Measurements from ENCODE around the gene MTMR8.
"Not testable (repeated sequence)": the region's sequence is repeated elsewhere in the genome, so short reads cannot be mapped to it uniquely, and the experiment has no call there.

The MTMR8 gene

GRCh38 chrX:64389489-64389888, 5.8 kb downstream of the MTMR8 start:
- H3K9me3 ChIP-seq (ENCODE audit: control insufficient read depth, insufficient read depth, low read length) = peaks cover 37% of the 10 kb centered on the region
- no peaks in the 10 kb centered on the region for H3K4me1 ChIP-seq (ENCODE audit: control insufficient read depth, insufficient read depth, low read length)
- H3K9ac ChIP-seq (ENCODE audit: low read depth, low read length) = no peak overlapping the region
- no peaks in the 10 kb centered on the region for H3K27me3 ChIP-seq (ENCODE audit: control insufficient read depth, insufficient read depth, low read length)
- H3K4me3 ChIP-seq (ENCODE audit: low read depth, low read length) = no peak overlapping the region
- H3K36me3 ChIP-seq (ENCODE audit: control insufficient read depth, insufficient read depth, low read length) = no peaks in the 10 kb centered on the region
- no peak overlapping the region for H3K27ac ChIP-seq (ENCODE audit: low read depth, low read length)

DNA sequence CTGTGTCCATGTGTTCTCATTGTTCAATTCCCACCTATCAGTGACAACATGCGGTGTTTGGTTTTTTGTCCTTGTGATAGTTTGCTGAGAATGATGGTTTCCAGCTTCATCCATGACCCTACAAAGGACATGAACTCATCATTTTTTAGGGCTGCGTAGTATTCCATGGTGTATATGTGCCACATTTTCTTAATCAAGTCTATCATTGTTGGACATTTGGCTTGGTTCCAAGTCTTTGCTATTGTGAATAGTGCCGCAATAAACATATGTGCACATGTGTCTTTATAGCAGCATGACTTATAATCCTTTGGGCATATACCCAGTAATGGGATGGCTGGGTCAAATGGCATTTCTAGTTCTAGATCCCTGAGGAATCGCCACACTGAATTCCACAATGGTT, 14.5 kb downstream of the MTMR8 start:
- H3K4me3 ChIP-seq (ENCODE audit: low read depth, low read length); H3K9ac ChIP-seq (ENCODE audit: low read depth, low read length); H3K36me3 ChIP-seq (ENCODE audit: control insufficient read depth, insufficient read depth, low read length); H3K4me1 ChIP-seq (ENCODE audit: control insufficient read depth, insufficient read depth, low read length); H3K27me3 ChIP-seq (ENCODE audit: control insufficient read depth, insufficient read depth, low read length); H3K27ac ChIP-seq (ENCODE audit: low read depth, low read length): not testable (repeated sequence)
- peaks cover 73% of the 10 kb centered on the region for H3K9me3 ChIP-seq (ENCODE audit: control insufficient read depth, insufficient read depth, low read length)

DNA sequence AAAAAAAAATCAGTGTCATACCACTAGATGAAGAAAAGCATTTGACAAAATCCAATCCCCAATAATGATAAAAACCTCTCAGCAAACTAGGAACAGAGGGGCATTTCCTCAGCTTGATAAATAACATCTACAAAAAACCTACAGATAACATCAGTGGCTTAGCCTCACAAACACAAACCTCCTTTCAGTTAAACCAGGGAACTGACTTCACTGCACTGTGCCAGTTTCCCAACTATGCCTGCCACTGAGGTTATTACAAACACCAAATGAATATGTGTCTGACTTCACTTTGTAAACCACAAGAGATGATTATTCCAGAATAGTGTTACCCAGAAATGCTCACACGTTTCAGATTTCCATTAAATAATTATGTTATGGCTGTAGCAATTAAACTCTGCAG, 15.3 kb downstream of the MTMR8 start:
- no peaks in the 10 kb centered on the region for H3K27me3 ChIP-seq (ENCODE audit: control insufficient read depth, insufficient read depth, low read length)
- peaks cover 73% of the 10 kb centered on the region for H3K9me3 ChIP-seq (ENCODE audit: control insufficient read depth, insufficient read depth, low read length)
- no peaks in the 10 kb centered on the region for H3K4me1 ChIP-seq (ENCODE audit: control insufficient read depth, insufficient read depth, low read length)
- no peaks in the 10 kb centered on the region for H3K36me3 ChIP-seq (ENCODE audit: control insufficient read depth, insufficient read depth, low read length)
- no peak overlapping the region for H3K27ac ChIP-seq (ENCODE audit: low read depth, low read length)
- H3K9ac ChIP-seq (ENCODE audit: low read depth, low read length) = no peak overlapping the region
- H3K4me3 ChIP-seq (ENCODE audit: low read depth, low read length) = no peak overlapping the region

DNA sequence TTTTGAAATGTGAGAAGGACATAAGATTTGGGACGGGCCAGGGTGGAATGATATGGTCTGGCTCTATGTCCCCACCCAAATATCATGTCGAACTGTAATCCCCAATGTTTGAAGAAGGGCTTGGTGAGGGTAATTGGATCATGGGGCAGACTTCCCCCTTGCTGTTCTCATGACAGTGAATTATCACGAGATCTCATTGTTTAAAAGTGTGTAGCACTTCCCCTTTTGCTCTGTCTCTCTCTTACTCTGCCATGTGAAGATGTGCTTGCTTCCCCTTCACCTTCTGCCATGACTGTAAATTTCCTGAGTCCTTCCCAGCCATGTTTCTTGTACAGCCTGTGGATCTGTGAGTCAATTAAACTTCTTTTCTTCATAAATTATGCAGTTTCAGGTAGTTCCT, 17.5 kb downstream of the MTMR8 start:
- no peak overlapping the region for H3K9ac ChIP-seq (ENCODE audit: low read depth, low read length)
- H3K27ac ChIP-seq (ENCODE audit: low read depth, low read length) = no peak overlapping the region
- no peaks in the 10 kb centered on the region for H3K27me3 ChIP-seq (ENCODE audit: control insufficient read depth, insufficient read depth, low read length)
- H3K4me3 ChIP-seq (ENCODE audit: low read depth, low read length) = no peak overlapping the region
- H3K36me3 ChIP-seq (ENCODE audit: control insufficient read depth, insufficient read depth, low read length) = no peaks in the 10 kb centered on the region
- peaks cover 70% of the 10 kb centered on the region for H3K9me3 ChIP-seq (ENCODE audit: control insufficient read depth, insufficient read depth, low read length)
- no peaks in the 10 kb centered on the region for H3K4me1 ChIP-seq (ENCODE audit: control insufficient read depth, insufficient read depth, low read length)

DNA sequence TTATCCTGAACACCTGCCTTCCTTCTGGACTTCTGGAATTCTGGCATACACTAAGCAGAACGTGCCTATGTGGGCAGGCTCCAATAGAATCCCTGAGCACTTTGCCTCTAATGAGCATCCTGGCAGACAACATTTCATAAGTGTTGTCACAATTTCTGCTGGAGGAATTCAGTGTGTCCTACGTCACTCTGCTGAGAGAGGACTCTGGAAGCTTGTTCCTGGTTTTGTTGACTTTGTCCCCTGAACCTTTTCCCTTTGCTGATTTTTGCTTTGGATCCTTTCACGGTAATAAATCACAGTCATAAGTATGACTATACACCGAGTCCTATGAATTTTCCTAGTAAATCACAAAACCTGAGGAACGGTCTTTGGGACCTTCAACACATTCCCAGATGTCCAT, 43.2 kb downstream of the MTMR8 start:
- Histone ChIP-seq H3K4me1 (ENCODE audit: control insufficient read depth, insufficient read depth, low read length) (no peaks in the 10 kb centered on the region), H3K27ac (ENCODE audit: low read depth, low read length) (no peak overlapping the region), H3K4me3 (ENCODE audit: low read depth, low read length) (no peak overlapping the region), H3K36me3 (ENCODE audit: control insufficient read depth, insufficient read depth, low read length) (no peaks in the 10 kb centered on the region), H3K27me3 (ENCODE audit: control insufficient read depth, insufficient read depth, low read length) (no peaks in the 10 kb centered on the region), H3K9me3 (ENCODE audit: control insufficient read depth, insufficient read depth, low read length) (peaks cover 44% of the 10 kb centered on the region), H3K9ac (ENCODE audit: low read depth, low read length) (no peak overlapping the region)

GRCh38 chrX:64350521-64350920, 44.7 kb downstream of the MTMR8 start:
- Histone ChIP-seq H3K4me3 (ENCODE audit: low read depth, low read length) (no peak overlapping the region), H3K27ac (ENCODE audit: low read depth, low read length) (no peak overlapping the region), H3K27me3 (ENCODE audit: control insufficient read depth, insufficient read depth, low read length) (no peaks in the 10 kb centered on the region), H3K36me3 (ENCODE audit: control insufficient read depth, insufficient read depth, low read length) (no peaks in the 10 kb centered on the region), H3K4me1 (ENCODE audit: control insufficient read depth, insufficient read depth, low read length) (no peaks in the 10 kb centered on the region), H3K9me3 (ENCODE audit: control insufficient read depth, insufficient read depth, low read length) (peaks cover 42% of the 10 kb centered on the region), H3K9ac (ENCODE audit: low read depth, low read length) (no peak overlapping the region)

DNA sequence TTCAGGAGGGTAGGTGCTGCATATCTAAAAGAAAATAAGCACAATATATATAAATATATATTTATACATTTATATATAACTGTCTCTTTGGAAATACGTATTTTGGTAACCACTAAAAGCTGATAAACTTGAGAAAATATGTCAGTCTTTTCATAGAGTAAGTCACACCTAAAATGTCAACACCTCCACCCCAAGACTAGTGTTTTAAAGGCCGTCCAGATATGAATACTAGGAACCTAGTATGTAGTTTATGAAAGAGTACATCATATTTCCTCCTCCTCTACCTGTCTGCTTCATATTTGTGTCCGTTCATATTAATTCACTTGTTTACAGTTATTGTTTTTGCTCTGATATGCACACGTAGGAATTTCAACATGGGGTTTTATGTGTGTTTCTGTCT, 45.2 kb downstream of the MTMR8 start:
- H3K36me3 ChIP-seq (ENCODE audit: control insufficient read depth, insufficient read depth, low read length) = no peaks in the 10 kb centered on the region
- no peak overlapping the region for H3K27ac ChIP-seq (ENCODE audit: low read depth, low read length)
- peaks cover 40% of the 10 kb centered on the region for H3K9me3 ChIP-seq (ENCODE audit: control insufficient read depth, insufficient read depth, low read length)
- no peak overlapping the region for H3K9ac ChIP-seq (ENCODE audit: low read depth, low read length)
- no peaks in the 10 kb centered on the region for H3K27me3 ChIP-seq (ENCODE audit: control insufficient read depth, insufficient read depth, low read length)
- no peaks in the 10 kb centered on the region for H3K4me1 ChIP-seq (ENCODE audit: control insufficient read depth, insufficient read depth, low read length)
- H3K4me3 ChIP-seq (ENCODE audit: low read depth, low read length) = no peak overlapping the region

DNA sequence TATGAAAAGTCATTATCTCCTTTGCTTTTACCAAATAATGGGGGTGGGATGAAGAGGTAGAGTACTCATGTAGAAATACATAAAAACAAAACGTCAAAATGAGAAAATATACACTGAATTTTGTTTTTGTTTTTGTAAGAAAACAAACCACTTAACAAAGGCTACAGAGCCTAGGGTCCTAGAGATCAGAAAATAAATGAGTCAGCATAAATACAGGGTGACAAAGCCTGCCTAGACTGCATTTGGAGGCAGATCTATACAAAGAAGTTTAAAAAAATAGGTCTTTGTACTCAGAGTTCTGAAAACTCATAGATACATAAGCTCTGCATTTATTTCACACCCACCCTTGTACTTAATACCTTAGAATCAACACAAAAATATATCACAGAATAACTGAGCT, 52.4 kb downstream of the MTMR8 start:
- Histone ChIP-seq H3K27ac (ENCODE audit: low read depth, low read length) (no peak overlapping the region), H3K36me3 (ENCODE audit: control insufficient read depth, insufficient read depth, low read length) (no peaks in the 10 kb centered on the region), H3K27me3 (ENCODE audit: control insufficient read depth, insufficient read depth, low read length) (no peaks in the 10 kb centered on the region), H3K9me3 (ENCODE audit: control insufficient read depth, insufficient read depth, low read length) (peaks cover 42% of the 10 kb centered on the region), H3K4me1 (ENCODE audit: control insufficient read depth, insufficient read depth, low read length) (no peaks in the 10 kb centered on the region), H3K9ac (ENCODE audit: low read depth, low read length) (no peak overlapping the region), H3K4me3 (ENCODE audit: low read depth, low read length) (no peak overlapping the region)

GRCh38 chrX:64338296-64338695, 57.0 kb downstream of the MTMR8 start:
- Histone ChIP-seq H3K9ac (ENCODE audit: low read depth, low read length) (no peak overlapping the region), H3K4me1 (ENCODE audit: control insufficient read depth, insufficient read depth, low read length) (no peaks in the 10 kb centered on the region), H3K27me3 (ENCODE audit: control insufficient read depth, insufficient read depth, low read length) (no peaks in the 10 kb centered on the region), H3K27ac (ENCODE audit: low read depth, low read length) (no peak overlapping the region), H3K36me3 (ENCODE audit: control insufficient read depth, insufficient read depth, low read length) (no peaks in the 10 kb centered on the region), H3K9me3 (ENCODE audit: control insufficient read depth, insufficient read depth, low read length) (peaks cover 56% of the 10 kb centered on the region), H3K4me3 (ENCODE audit: low read depth, low read length) (no peak overlapping the region)

DNA sequence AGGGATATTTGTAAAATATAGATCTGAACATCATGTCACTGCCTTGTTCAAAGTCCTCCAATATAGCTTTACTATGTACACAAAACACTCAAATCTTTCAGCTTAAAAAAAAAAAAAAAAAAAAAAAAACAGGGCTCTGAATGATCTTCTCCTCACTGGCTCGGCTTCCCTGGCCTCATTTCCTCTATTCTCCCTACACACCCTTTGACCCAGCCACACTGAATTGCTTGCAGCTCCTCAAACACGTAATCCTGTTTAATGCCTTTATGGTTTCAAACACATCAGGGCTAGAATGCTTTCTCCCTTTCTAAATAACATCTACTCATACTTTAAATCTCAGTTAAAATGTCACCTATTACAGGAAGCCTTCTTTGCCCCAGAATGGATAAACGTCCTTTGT, 60.8 kb downstream of the MTMR8 start:
- H3K9ac ChIP-seq (ENCODE audit: low read depth, low read length) = no peak overlapping the region
- H3K4me3 ChIP-seq (ENCODE audit: low read depth, low read length) = no peak overlapping the region
- peaks cover 54% of the 10 kb centered on the region for H3K9me3 ChIP-seq (ENCODE audit: control insufficient read depth, insufficient read depth, low read length)
- H3K27ac ChIP-seq (ENCODE audit: low read depth, low read length) = no peak overlapping the region
- H3K4me1 ChIP-seq (ENCODE audit: control insufficient read depth, insufficient read depth, low read length) = no peaks in the 10 kb centered on the region
- H3K36me3 ChIP-seq (ENCODE audit: control insufficient read depth, insufficient read depth, low read length) = 0 out of 2 replicates have a peak, but pooled peaks cover 2% of the 10 kb centered on the region
- H3K27me3 ChIP-seq (ENCODE audit: control insufficient read depth, insufficient read depth, low read length) = no peaks in the 10 kb centered on the region

DNA sequence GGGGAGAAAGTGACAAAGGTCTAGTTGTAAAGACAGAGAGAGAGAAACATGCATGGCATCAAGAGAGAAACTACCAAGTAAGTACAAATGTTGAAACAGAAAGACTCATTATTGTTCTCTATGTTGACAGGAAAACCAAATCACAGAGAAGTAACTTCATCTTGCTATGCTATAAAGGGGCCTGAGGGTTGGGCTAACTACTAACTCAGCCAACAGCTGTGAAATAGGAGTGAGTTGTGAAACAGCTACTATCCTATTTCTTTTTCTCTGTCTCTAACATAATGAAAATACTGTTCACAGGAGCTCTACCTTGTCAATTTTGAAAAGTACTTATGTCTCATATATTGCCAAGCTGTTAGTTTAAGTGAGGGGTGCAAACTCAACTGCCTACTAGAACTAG, 65.0 kb downstream of the MTMR8 start:
- Histone ChIP-seq H3K36me3 (ENCODE audit: control insufficient read depth, insufficient read depth, low read length) (0 out of 2 replicates have a peak, but pooled peaks cover 6% of the 10 kb centered on the region), H3K9me3 (ENCODE audit: control insufficient read depth, insufficient read depth, low read length) (peaks cover 59% of the 10 kb centered on the region), H3K27ac (ENCODE audit: low read depth, low read length) (no peak overlapping the region), H3K27me3 (ENCODE audit: control insufficient read depth, insufficient read depth, low read length) (no peaks in the 10 kb centered on the region), H3K4me1 (ENCODE audit: control insufficient read depth, insufficient read depth, low read length) (no peaks in the 10 kb centered on the region), H3K4me3 (ENCODE audit: low read depth, low read length) (no peak overlapping the region), H3K9ac (ENCODE audit: low read depth, low read length) (no peak overlapping the region)

DNA sequence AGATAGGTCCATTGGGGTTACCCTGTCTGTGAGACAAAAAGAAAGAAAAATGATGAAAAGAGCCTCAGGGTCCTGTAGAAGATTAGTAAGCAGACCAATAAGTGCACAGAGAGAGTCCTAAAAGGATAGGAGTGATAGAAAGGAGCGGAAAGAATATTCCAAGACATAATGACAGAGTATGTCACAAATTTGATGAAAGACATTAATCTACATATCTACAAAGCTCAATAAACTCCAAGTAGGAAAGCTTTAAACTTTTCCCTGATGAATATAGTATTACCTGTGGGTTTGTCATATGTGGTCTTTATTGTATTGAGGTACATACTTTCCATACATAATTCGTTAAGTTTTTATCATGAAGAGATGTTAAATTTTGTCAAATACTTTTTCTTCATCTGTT, 73.7 kb downstream of the MTMR8 start:
- Histone ChIP-seq H3K36me3 (ENCODE audit: control insufficient read depth, insufficient read depth, low read length) (no peaks in the 10 kb centered on the region), H3K27ac (ENCODE audit: low read depth, low read length) (no peak overlapping the region), H3K9me3 (ENCODE audit: control insufficient read depth, insufficient read depth, low read length) (peaks cover 66% of the 10 kb centered on the region), H3K9ac (ENCODE audit: low read depth, low read length) (no peak overlapping the region), H3K4me3 (ENCODE audit: low read depth, low read length) (no peak overlapping the region), H3K4me1 (ENCODE audit: control insufficient read depth, insufficient read depth, low read length) (no peaks in the 10 kb centered on the region), H3K27me3 (ENCODE audit: control insufficient read depth, insufficient read depth, low read length) (no peaks in the 10 kb centered on the region)

Data from HUES48 (cell line).